HepG2 (cell line): Measurements from ENCODE around the gene TRIM44. TPM values are rescaled to one million over a fixed set of nuclear protein-coding genes. Genes with fewer than 3 reads are reported as not detected.

Source experiments
- ATAC-seq: fragments of 200-7000 bp; cut with Tn5 transposase; 3 replicates; pipeline ENCODE4 v1.9.1; 2020; ENCODE audit warnings: mild to moderate bottlenecking, moderate library complexity
- BruUV-seq: library from RNA; stranded (reverse); fragments of 400-500 nt; replicated peaks from 2 replicates; lab custom pipeline; 2021; lab: Mats Ljungman, UMichigan
- CTCF ChIA-PET: fragments of 300-600 bp; formaldehyde crosslinking; extraction: SDS; loops from one replicate; lab custom pipeline; 2021; ENCODE audit warnings: low total read pairs, inconsistent platforms, low intra/inter-chr PET ratio; lab: Yijun Ruan, JAX
- POLR2A ChIA-PET: fragments of 350-600 bp; sonication (Branson Sonifier 250); formaldehyde crosslinking; loops from one replicate; lab custom pipeline; 2020; ENCODE audit warnings: antibody characterized with exemption, inconsistent platforms; lab: Yijun Ruan, JAX
- DNase-seq: peaks from one replicate; pipeline ENCODE4 v3.0.0-alpha.2; 2015; ENCODE audit warnings: low spot score
- FAIRE-seq: peaks from 3 replicates; lab custom pipeline; 2011; peaks lifted over from hg19 to GRCh38; lab: Jason Lieb, UNC
- H2AFZ ChIP-seq: one replicate; pipeline ENCODE4 v1.6.1; 2011; ENCODE audit warnings: low read length, inconsistent platforms
- H3K27ac ChIP-seq: fragments of 300-600 bp; 3 replicates; pipeline ENCODE4 v1.8.0; 2011; ENCODE audit warnings: mixed run types, mild to moderate bottlenecking, mixed read lengths, low read length, inconsistent platforms; ENCODE audit not compliant: insufficient read depth; ENCODE audit errors: extremely low read length
- H3K27me3 ChIP-seq, 2 experiments: fragments of 200-600 bp in 1 of 2; 2 replicates in 1 of 2; 3 replicates in 1 of 2; pipeline versions ENCODE4 v1.6.0 to v1.8.0; 2011; ENCODE audit warnings: low read length in 2 of 2, mild to moderate bottlenecking in 2 of 2, moderate library complexity in 2 of 2, inconsistent platforms in 1 of 2; ENCODE audit not compliant: insufficient read depth in 2 of 2, control insufficient read depth in 1 of 2
- H3K36me3 ChIP-seq, 2 experiments: fragments of 200-600 bp in 1 of 2; replicated peaks in 1 of 2; 2 replicates in 1 of 2; 3 replicates in 1 of 2; pipeline versions ENCODE4 v1.5.1 to v1.8.0; 2011; ENCODE audit warnings: low read length in 2 of 2, inconsistent platforms in 1 of 2; ENCODE audit not compliant: insufficient read depth in 2 of 2, control insufficient read depth in 1 of 2
- H3K4me1 ChIP-seq: 2 replicates; pipeline ENCODE4 v1.5.1; 2012; ENCODE audit warnings: low read length, inconsistent platforms; ENCODE audit not compliant: insufficient read depth
- H3K4me2 ChIP-seq: 2 replicates; pipeline ENCODE4 v1.6.0; 2011; ENCODE audit warnings: low read depth, low read length, inconsistent platforms
- H3K4me3 ChIP-seq, 3 experiments: fragments of 200-600 bp in 1 of 3; sonication (generic), shearing (Covaris generic) in 1 of 3; replicated peaks in 1 of 3; 2 replicates each; pipeline ENCODE4 v1.5.1; 2011 to 2016; ENCODE audit warnings: low read length in 3 of 3, inconsistent platforms in 2 of 3, low read depth in 2 of 3, mild to moderate bottlenecking in 2 of 3, control low read depth in 1 of 3, mixed read lengths in 1 of 3; ENCODE audit not compliant: insufficient read depth in 1 of 3
- H3K79me2 ChIP-seq: one replicate; pipeline ENCODE4 v1.6.1; 2011; ENCODE audit warnings: low read length, inconsistent platforms; ENCODE audit not compliant: insufficient read depth
- H3K9ac ChIP-seq: 2 replicates; pipeline ENCODE4 v1.6.0; 2011; ENCODE audit warnings: mild to moderate bottlenecking, low read depth, low read length, inconsistent platforms; ENCODE audit not compliant: insufficient read depth
- H3K9me3 ChIP-seq: 2 replicates; pipeline ENCODE4 v1.5.1; 2012; ENCODE audit warnings: mild to moderate bottlenecking, low read length
- H4K20me1 ChIP-seq: 2 replicates; pipeline ENCODE4 v1.6.0; 2011; ENCODE audit warnings: inconsistent platforms, mild to moderate bottlenecking, low read length, moderate library complexity; ENCODE audit not compliant: insufficient read depth
- ATF4 ChIP-seq, 2 experiments: fragments of 450-650 bp in 1 of 2; sonication (generic) in 1 of 2; formaldehyde crosslinking; IDR thresholded peaks; 2 replicates each; pipeline versions ENCODE4 v1.5.0 to v1.8.0; 2020 to 2022; ENCODE audit warnings: mild to moderate bottlenecking in 1 of 2, missing genetic modification reagents in 1 of 2
- CENPX ChIP-seq: sonication (generic); formaldehyde crosslinking; IDR thresholded peaks from 2 replicates; pipeline ENCODE4 v1.9.0; 2021; ENCODE audit warnings: mild to moderate bottlenecking, missing genetic modification reagents, moderate library complexity
- NCOA5 ChIP-seq: sonication (generic); formaldehyde crosslinking; IDR thresholded peaks from 2 replicates; pipeline ENCODE4 v1.4.0; 2020; ENCODE audit warnings: missing genetic modification reagents
- NFIB ChIP-seq: sonication (generic); formaldehyde crosslinking; IDR thresholded peaks from 2 replicates; pipeline ENCODE4 v1.9.0; 2021; ENCODE audit warnings: missing genetic modification reagents, mild to moderate bottlenecking, borderline replicate concordance
- NR1H2 ChIP-seq: sonication (generic); formaldehyde crosslinking; IDR thresholded peaks from 2 replicates; pipeline ENCODE4 v1.8.1; 2022; ENCODE audit warnings: low read depth, missing genetic modification reagents, borderline replicate concordance
- TEAD2 ChIP-seq: sonication (generic); formaldehyde crosslinking; IDR thresholded peaks from 2 replicates; pipeline ENCODE4 v1.9.0; 2021; ENCODE audit warnings: missing genetic modification reagents
- TFDP2 ChIP-seq: sonication (generic); formaldehyde crosslinking; IDR thresholded peaks from 2 replicates; pipeline ENCODE4 v1.4.0; 2020; ENCODE audit warnings: missing genetic modification reagents
- ZBTB3 ChIP-seq: sonication (generic); formaldehyde crosslinking; IDR thresholded peaks from 2 replicates; pipeline ENCODE4 v1.4.0; 2020; ENCODE audit warnings: low read depth, mild to moderate bottlenecking, moderate library complexity, missing genetic modification reagents, borderline replicate concordance
- ZNF432 ChIP-seq: sonication (generic); formaldehyde crosslinking; IDR thresholded peaks from 2 replicates; pipeline ENCODE4 v1.5.0; 2020; ENCODE audit warnings: missing genetic modification reagents, mild to moderate bottlenecking, borderline replicate concordance
- ZNF704 ChIP-seq: sonication (generic); formaldehyde crosslinking; IDR thresholded peaks from 2 replicates; pipeline ENCODE4 v1.8.1; 2023; ENCODE audit warnings: mild to moderate bottlenecking, inconsistent platforms, moderate library complexity, missing genetic modification reagents, borderline replicate concordance
- ZNF83 ChIP-seq: sonication (generic); formaldehyde crosslinking; IDR thresholded peaks from 2 replicates; pipeline ENCODE4 v1.4.0; 2020; ENCODE audit warnings: missing genetic modification reagents, mild to moderate bottlenecking, borderline replicate concordance
- ZNF850 ChIP-seq: sonication (generic); formaldehyde crosslinking; conservative IDR thresholded peaks from 2 replicates; pipeline ENCODE4 v1.9.0; 2021; ENCODE audit warnings: mild to moderate bottlenecking, missing genetic modification reagents
- WGBS: methylation state at CpG from one replicate; pipeline ENCODE4 v1.1.6; 2017; ENCODE audit warnings: low lambda C conversion rate; 5-methylcytosine and 5-hydroxymethylcytosine counted together
- in situ Hi-C: cut with HindIII; loops from 2 replicates; pipeline ENCODE4 v1.10.0; 2017; ENCODE audit warnings: low pct_unique_long_range_greater_than_20kb; ENCODE audit not compliant: extremely low pct_ligation_motif_present
- intact Hi-C: fragments of 100-400 bp; cut with micrococcal nuclease; formaldehyde crosslinking; loops from one replicate; pipeline ENCODE4 v1.10.0; 2022; ENCODE audit not compliant: unreplicated experiment
- polyA plus RNA-seq, 8 experiments: library from polyadenylated mRNA; depleted of rRNA in 3 of 8; stranded (reverse) in 7 of 8; unstranded in 1 of 8; fragments of >200 nt; fragmentation: Illumina TruSeq in 4 of 8; extraction: Trizol in 4 of 8; gene quantifications; 2 replicates each; pipeline versions ENCODE4 v1.2.1 to v1.2.3, GENCODE V29; 2011 to 2016; ENCODE audit warnings: low read depth in 4 of 8, missing spikeins in 1 of 8, mixed read lengths in 1 of 8; ENCODE audit not compliant: insufficient read depth in 1 of 8
- total RNA-seq, 5 experiments: library from RNA; depleted of rRNA; stranded (reverse); fragments of >200 nt; fragmentation: Illumina TruSeq; extraction: Trizol; gene quantifications; 2 replicates each; pipeline ENCODE4 v1.2.3, GENCODE V29; 2016; ENCODE audit warnings: low read depth in 1 of 5

The TRIM44 gene
- total and polyA plus RNA-seq, 2 of the 13 experiments (the other 11 are each of a cell fraction or from before 2014, with no cell fraction given) = 22.7 to 50.3 TPM

GRCh38 chr11:35825386-35825785 lies 162.8 kb downstream of the TRIM44 start:
- TF ChIP-seq ATF4 (CRISPR knock-in tag; IDR thresholded peaks at IDR 0.05) (no peak), CENPX (no peak), NCOA5 (CRISPR knock-in tag) (no peak), ZNF432 (CRISPR knock-in tag) (no peak), TFDP2 (CRISPR knock-in tag) (no peak), TEAD2 (CRISPR knock-in tag) (no peak), ZNF704 (CRISPR knock-in tag) (no peak), ZNF850 (no peak), ZNF83 (CRISPR knock-in tag) (no peak), NFIB (CRISPR knock-in tag) (no peak), NR1H2 (CRISPR knock-in tag) (no peak), ZBTB3 (no peak)
- H3K9ac ChIP-seq = no peak overlapping the region
- no peak overlapping the region for H3K27ac ChIP-seq
- no peak overlapping the region for H3K4me2 ChIP-seq
- no peak for FAIRE-seq
- no TSS peak for BruUV-seq
- no peaks in the 10 kb centered on the region for H4K20me1 ChIP-seq
- intact Hi-C loops = loop anchor here (10.0 kb wide), 1 partner anchor 111 kb away; no protein-coding TSS in a partner anchor
- no peaks in the 10 kb centered on the region for H3K79me2 ChIP-seq
- no peak overlapping the region for H2AFZ ChIP-seq
- ATAC-seq = no peak
- ChIA-PET POLR2A (no interaction called here), CTCF (interaction anchor here (0.5 kb wide), 1 partner anchor 114 kb away, joined by 4 read pairs; no protein-coding TSS in a partner anchor)
- no peaks in the 10 kb centered on the region for H3K27me3 ChIP-seq
- no peak overlapping the region for H3K4me3 ChIP-seq
- H3K4me1 ChIP-seq = peaks cover 21% of the 10 kb centered on the region
- no peaks in the 10 kb centered on the region for H3K9me3 ChIP-seq
- H3K36me3 ChIP-seq = no peaks in the 10 kb centered on the region
- in situ Hi-C loops = no loop called here
- DNase-seq = no peak
- WGBS = 0% methylated on average over 1 of the region's 1 CpG
